ENCODE measurements around the gene FBXO2. TPM values are rescaled to one million over a fixed set of nuclear protein-coding genes. Genes with fewer than 3 reads are reported as not detected.

Gene FBXO2
- total and polyA plus RNA-seq, 2 of the 4 experiments (the other 2 are of a cell fraction): 0.36 to 1.7 TPM

DNA sequence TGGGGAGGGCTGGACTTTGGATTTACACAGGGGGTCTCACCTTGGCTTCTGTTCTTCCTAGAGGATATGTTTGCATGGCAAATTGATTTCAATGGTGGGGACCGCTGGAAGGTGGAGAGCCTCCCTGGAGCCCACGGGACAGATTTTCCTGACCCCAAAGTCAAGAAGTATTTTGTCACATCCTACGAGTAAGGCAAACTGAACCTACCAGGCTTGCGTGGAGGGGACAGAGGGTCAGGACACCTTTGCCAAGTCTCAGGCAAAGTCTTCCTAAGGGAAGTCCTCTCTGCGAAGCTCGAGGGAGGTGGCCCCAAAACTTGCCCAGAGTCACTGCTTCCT, 16.9 kb upstream of the FBXO2 start:
- no peak overlapping the region for H3K14ac ChIP-seq (replicated peaks; ENCODE audit: low read depth, low read length)
- no peak overlapping the region for H4K8ac ChIP-seq (ENCODE audit: low read depth in 2 of 2, low read length in 2 of 2)
- no peak overlapping the region for H2BK20ac ChIP-seq (ENCODE audit: low read depth, low read length)
- intact Hi-C loops (cut with micrococcal nuclease): no loop called here
- H3K23ac ChIP-seq (ENCODE audit: low read depth, low read length): no peak overlapping the region
- ChIA-PET CTCF (no interaction called here), POLR2A (ENCODE audit: unreplicated experiment) (no interaction called here)
- no peak overlapping the region for H3K9ac ChIP-seq (ENCODE audit: low read depth, low read length)
- H2AK5ac ChIP-seq (ENCODE audit: low read depth, low read length): no peak overlapping the region
- no peak overlapping the region for H3K4me3 ChIP-seq (ENCODE audit: insufficient read depth, low read depth, low read length)
- H4K20me1 ChIP-seq (ENCODE audit: insufficient read depth, low read length): no peaks in the 10 kb centered on the region
- H4K91ac ChIP-seq (ENCODE audit: insufficient read depth, low read depth, low read length): no peak overlapping the region
- H3K4ac ChIP-seq (ENCODE audit: low read depth, low read length): no peak overlapping the region
- H2AFZ ChIP-seq (replicated peaks; ENCODE audit: low read length, poor library complexity): no peak overlapping the region
- peaks cover 3% of the 10 kb centered on the region; the same call in 1 of the 2 replicates for H3K9me1 ChIP-seq (ENCODE audit: insufficient read depth, low read length)
- H3K9me3 ChIP-seq (ENCODE audit: control insufficient read depth, insufficient read depth, low read length): no peaks in the 10 kb centered on the region
- no peaks in the 10 kb centered on the region for H3K27me3 ChIP-seq (ENCODE audit: control insufficient read depth, insufficient read depth, low read length)
- H3K36me3 ChIP-seq (ENCODE audit: control insufficient read depth, insufficient read depth, low read length): peaks cover 38% of the 10 kb centered on the region
- no peak overlapping the region for H3K27ac ChIP-seq (ENCODE audit: insufficient read depth, low read length)
- no peak overlapping the region for H2AK9ac ChIP-seq (replicated peaks; ENCODE audit: low read depth, low read length, poor library complexity)
- BruUV-seq (replicated peaks): no TSS peak
- no peak overlapping the region for H3K56ac ChIP-seq (ENCODE audit: extremely low read depth, insufficient read depth, low read length)
- H3K79me1 ChIP-seq (ENCODE audit: low read depth in 1 of 2, low read length in 2 of 2): no peaks in the 10 kb centered on the region
- TF ChIP-seq MXI1 (IDR thresholded peaks at IDR 0.05; ENCODE audit: borderline replicate concordance, low read depth, low read length) (no peak), RFX5 (IDR thresholded peaks at IDR 0.05; ENCODE audit: low read depth, low read length) (no peak), CHD1 (IDR thresholded peaks at IDR 0.05; ENCODE audit: low read depth, low read length) (no peak), MAZ (IDR thresholded peaks at IDR 0.05; ENCODE audit: borderline replicate concordance, low read depth, low read length) (no peak)
- dilution Hi-C loops (cut with HindIII; ENCODE audit: low sequenced_read_pairs, unreplicated experiment): no loop called here
- no peak for DNase-seq
- in situ Hi-C loops (cut with MboI; ENCODE audit: low sequenced_read_pairs): no loop called here
- ATAC-seq (ENCODE audit: low read depth): no peak
- no peak overlapping the region for H3K18ac ChIP-seq (ENCODE audit: low read depth, low read length)
- no peak overlapping the region for H4K5ac ChIP-seq (ENCODE audit: low read depth, low read length)
- H3K4me1 ChIP-seq (ENCODE audit: control insufficient read depth, insufficient read depth, low read length): no peaks in the 10 kb centered on the region
- 83% methylated on average over 4 of the region's 6 CpGs; no CpG with 5 or more reads in 1 of the 2 experiments for WGBS, 2 experiments (ENCODE audit: extremely low coverage in 2 of 2, insufficient read length in 1 of 2)
- H2BK120ac ChIP-seq (ENCODE audit: low read depth, low read length): no peak overlapping the region
- H2BK5ac ChIP-seq (ENCODE audit: low read depth, low read length, poor library complexity, severe bottlenecking): no peak overlapping the region
- no peak overlapping the region for H3K4me2 ChIP-seq (ENCODE audit: low read depth, low read length)
- no peak overlapping the region for H2BK15ac ChIP-seq (ENCODE audit: low read depth, low read length)

Measured in IMR-90 (cell line).